Fibroblast of the aortic adventitia (primary cell): Measurements from ENCODE around the gene CSTB. TPM values are rescaled to one million over a fixed set of nuclear protein-coding genes. Genes with fewer than 3 reads are reported as not detected.

Experiments used
- DNase-seq: peaks from one replicate; pipeline ENCODE4 v3.0.0-alpha.2; 2010; ENCODE audit warnings: low read depth
- H3K4me3 ChIP-seq: 2 replicates; pipeline ENCODE4 v1.5.1; 2011; ENCODE audit warnings: low read depth, mild to moderate bottlenecking, control low read depth, low read length, moderate library complexity
- CTCF ChIP-seq: IDR thresholded peaks from 2 replicates; pipeline ENCODE4 v1.5.1; 2011; ENCODE audit warnings: mild to moderate bottlenecking, low read length, control low read depth, inconsistent platforms; ENCODE audit not compliant: insufficient read depth
- total RNA-seq: library from RNA; depleted of rRNA; stranded (reverse); fragments of >200 nt; gene quantifications from 2 replicates; pipeline ENCODE4 v1.2.3, GENCODE V29; 2012; ENCODE audit warnings: low replicate concordance

The CSTB gene
- total RNA-seq, 1 donor: 32.2 TPM

- TF ChIP-seq CTCF: no peak
- no peak for DNase-seq
- H3K4me3 ChIP-seq: no peak overlapping the region
These were observed 41.8 kb downstream of the CSTB start for GRCh38 chr21:43734131-43734927.

- DNase-seq: peak; percentile 52
- H3K4me3 ChIP-seq: no peak overlapping the region
- no peak for TF ChIP-seq CTCF
These were observed 42.5 kb downstream of the CSTB start for GRCh38 chr21:43733529-43734071.

GRCh38 chr21:43733060-43733459 is 43.0 kb downstream of the CSTB start:
- no peak overlapping the region for H3K4me3 ChIP-seq
- no peak for DNase-seq
- no peak for TF ChIP-seq CTCF

GRCh38 chr21:43731891-43732711 is 44.0 kb downstream of the CSTB start:
- H3K4me3 ChIP-seq: peak overlapping the region; percentile 10
- TF ChIP-seq CTCF: no peak
- DNase-seq: peak; percentile 76

GRCh38 chr21:43731476-43731875 is 44.6 kb downstream of the CSTB start:
- no peak for TF ChIP-seq CTCF
- DNase-seq: no peak
- no peak overlapping the region for H3K4me3 ChIP-seq

- no peak for TF ChIP-seq CTCF
- DNase-seq: peak; percentile 98
- peak overlapping the region; percentile 62 for H3K4me3 ChIP-seq
These were observed 47.4 kb downstream of the CSTB start for GRCh38 chr21:43728467-43729390.
